ENCODE results near the gene ATP6V0A4.
A peak's percentile ranks its signal among the peaks of the same experiment; 100 is the strongest.
"Not testable (repeated sequence)": the region's sequence is repeated elsewhere in the genome, so short reads cannot be mapped to it uniquely, and the experiment has no call there.

Gene ATP6V0A4

DNA sequence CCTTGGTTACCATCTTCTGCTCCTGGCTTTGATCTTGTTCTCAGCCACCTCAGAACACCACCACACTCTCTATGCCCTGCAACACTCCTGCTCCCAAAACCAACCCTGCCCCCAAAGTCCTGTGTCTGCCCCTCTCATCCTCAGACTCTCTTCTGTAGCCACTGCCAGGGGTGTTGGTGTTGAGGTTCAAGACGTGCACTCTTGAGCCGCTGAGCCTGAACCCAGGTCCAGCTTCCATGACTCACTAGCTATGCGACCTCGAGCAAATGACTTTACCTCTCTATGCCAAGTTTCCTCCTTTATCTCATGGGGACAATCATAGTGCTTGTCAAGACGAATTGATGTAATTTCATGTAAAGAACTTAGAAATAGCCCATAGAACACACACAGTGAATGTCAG is 840 bp upstream of the ATP6V0A4 start:
- POLR2A ChIA-PET: no interaction called here
- CTCF ChIA-PET: no interaction called here
- TF ChIP-seq FOXA1 (IDR thresholded peaks at IDR 0.05) (no peak), SUZ12 (IDR thresholded peaks at IDR 0.05) (no peak), HDGF (IDR thresholded peaks at IDR 0.05; ENCODE audit: borderline replicate concordance) (no peak), BHLHE40 (IDR thresholded peaks at IDR 0.05; ENCODE audit: borderline replicate concordance) (no peak), TARDBP (IDR thresholded peaks at IDR 0.05) (no peak), LEF1 (IDR thresholded peaks at IDR 0.05; ENCODE audit: borderline replicate concordance) (no peak), ELF4 (IDR thresholded peaks at IDR 0.05) (no peak), SP1 (IDR thresholded peaks at IDR 0.05) (no peak), L3MBTL2 (conservative IDR thresholded peaks at IDR 0.05) (no peak)
- no peak for DNase-seq (ENCODE audit: extremely low spot score)

DNA sequence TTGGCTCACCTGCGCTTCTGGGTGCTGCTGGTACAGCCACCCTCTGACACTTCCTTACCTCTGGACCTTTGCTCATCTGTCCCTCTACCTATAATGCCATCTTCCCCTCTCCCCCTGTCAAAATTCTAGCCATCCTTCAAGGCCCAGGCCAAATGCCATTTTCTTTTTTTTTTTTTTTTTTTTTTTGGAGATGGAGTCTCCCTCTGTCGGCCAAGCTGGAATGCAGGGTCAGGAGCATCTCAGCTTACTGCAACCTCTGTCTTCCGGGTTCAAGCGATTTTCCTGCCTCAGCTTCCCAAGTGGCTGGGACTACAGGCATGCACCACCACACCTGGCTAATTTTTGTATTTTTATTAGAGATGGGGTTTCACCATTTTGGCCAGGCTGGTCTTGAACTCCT is 950 bp downstream of the ATP6V0A4 start:
- POLR2A ChIA-PET; CTCF ChIA-PET; DNase-seq (ENCODE audit: extremely low spot score): not testable (repeated sequence)
- TF ChIP-seq ZNF384 (IDR thresholded peaks at IDR 0.05): peak; percentile 90

DNA sequence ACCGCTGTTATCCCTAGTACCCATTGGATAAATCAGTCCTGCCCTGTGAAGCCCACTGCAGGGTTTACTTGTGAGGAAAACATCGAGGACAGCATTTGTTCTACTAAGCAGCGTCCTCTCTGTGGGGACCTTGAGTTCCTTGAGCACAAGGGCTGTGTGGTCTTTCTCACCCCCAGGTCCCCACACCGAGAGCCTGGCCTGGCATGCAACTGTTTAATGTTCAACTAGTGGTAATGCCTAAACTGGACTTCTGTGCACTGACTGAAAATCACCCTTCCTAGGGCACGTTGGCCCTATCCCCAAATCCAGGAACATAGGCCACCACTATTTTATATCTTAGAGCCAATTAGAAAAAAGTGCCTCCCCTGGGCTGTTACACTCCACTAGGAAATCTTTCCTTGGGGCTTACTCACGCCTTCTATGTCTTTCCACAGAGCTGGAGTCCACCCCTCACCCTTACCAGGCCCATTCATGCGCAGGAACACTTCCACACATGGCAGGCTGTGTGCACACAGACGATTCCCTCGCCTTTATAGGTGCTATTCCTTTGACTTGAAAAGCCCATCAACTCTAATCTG is 1.9 kb downstream of the ATP6V0A4 start:
- DNase-seq (ENCODE audit: extremely low spot score): no peak
- TF ChIP-seq BHLHE40 (IDR thresholded peaks at IDR 0.05; ENCODE audit: borderline replicate concordance) (no peak), FOXK2 (IDR thresholded peaks at IDR 0.05) (no peak), L3MBTL2 (conservative IDR thresholded peaks at IDR 0.05) (no peak), FOXM1 (IDR thresholded peaks at IDR 0.05; ENCODE audit: borderline replicate concordance) (no peak), LEF1 (IDR thresholded peaks at IDR 0.05; ENCODE audit: borderline replicate concordance) (no peak), ARNT (IDR thresholded peaks at IDR 0.05) (no peak), FOXA1 (IDR thresholded peaks at IDR 0.05) (no peak), CTBP1 (IDR thresholded peaks at IDR 0.05; ENCODE audit: borderline replicate concordance) (no peak), NFRKB (IDR thresholded peaks at IDR 0.05) (no peak)
- CTCF ChIA-PET: no interaction called here
- POLR2A ChIA-PET: no interaction called here

DNA sequence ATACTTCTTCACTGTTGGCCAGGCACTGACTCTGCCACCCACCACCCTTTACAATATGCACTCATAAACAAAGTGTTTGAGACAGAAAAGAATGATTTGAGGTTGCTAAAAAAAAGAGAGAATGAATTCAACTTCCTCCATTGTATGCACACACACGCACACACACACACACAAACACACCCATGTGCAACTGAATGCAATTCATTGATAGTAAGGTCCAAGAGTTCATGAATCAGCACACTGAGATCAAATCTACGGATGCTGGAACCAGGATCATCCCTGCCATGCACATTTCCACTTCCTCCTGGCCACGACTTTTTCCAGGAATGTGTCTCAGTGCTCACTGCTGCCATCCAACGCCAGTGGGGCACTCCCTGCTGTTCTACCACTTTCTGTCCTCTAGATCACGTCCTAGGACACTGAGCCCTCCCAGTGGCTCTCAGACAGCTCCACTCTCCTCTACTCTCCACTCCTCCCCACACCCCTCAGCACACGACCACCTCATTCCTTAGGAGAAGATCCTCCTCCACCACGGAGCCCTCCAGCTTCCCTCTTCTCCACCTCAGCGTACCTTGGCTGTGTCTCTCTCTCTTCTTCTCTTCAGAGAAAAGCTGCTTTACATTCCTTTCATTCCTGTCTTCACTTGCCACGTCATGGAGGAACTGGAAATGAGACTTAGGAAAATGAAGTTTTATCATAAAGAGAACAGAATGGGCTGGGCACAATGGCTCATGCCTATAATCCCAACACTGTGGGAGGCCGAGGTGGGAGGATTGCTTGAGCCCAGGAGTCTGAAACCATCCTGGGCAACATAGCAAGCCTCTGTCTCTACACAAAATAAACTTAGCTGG is 12.2 kb downstream of the ATP6V0A4 start:
- CTCF ChIA-PET: no interaction called here
- no peak for DNase-seq (ENCODE audit: extremely low spot score)
- POLR2A ChIA-PET: no interaction called here
- TF ChIP-seq BHLHE40 (IDR thresholded peaks at IDR 0.05; ENCODE audit: borderline replicate concordance): no peak
- TF ChIP-seq FOXK2 (IDR thresholded peaks at IDR 0.05): no peak
- TF ChIP-seq NFRKB (IDR thresholded peaks at IDR 0.05): no peak
- no peak for TF ChIP-seq ZNF384 (IDR thresholded peaks at IDR 0.05)
- TF ChIP-seq ELF4 (IDR thresholded peaks at IDR 0.05): no peak
- no peak for TF ChIP-seq LEF1 (IDR thresholded peaks at IDR 0.05; ENCODE audit: borderline replicate concordance)
- no peak for TF ChIP-seq SP1 (IDR thresholded peaks at IDR 0.05)
- no peak for TF ChIP-seq SUZ12 (IDR thresholded peaks at IDR 0.05)
- no peak for TF ChIP-seq CTBP1 (IDR thresholded peaks at IDR 0.05; ENCODE audit: borderline replicate concordance)
- TF ChIP-seq L3MBTL2 (conservative IDR thresholded peaks at IDR 0.05): no peak
- TF ChIP-seq, protein P1, sequence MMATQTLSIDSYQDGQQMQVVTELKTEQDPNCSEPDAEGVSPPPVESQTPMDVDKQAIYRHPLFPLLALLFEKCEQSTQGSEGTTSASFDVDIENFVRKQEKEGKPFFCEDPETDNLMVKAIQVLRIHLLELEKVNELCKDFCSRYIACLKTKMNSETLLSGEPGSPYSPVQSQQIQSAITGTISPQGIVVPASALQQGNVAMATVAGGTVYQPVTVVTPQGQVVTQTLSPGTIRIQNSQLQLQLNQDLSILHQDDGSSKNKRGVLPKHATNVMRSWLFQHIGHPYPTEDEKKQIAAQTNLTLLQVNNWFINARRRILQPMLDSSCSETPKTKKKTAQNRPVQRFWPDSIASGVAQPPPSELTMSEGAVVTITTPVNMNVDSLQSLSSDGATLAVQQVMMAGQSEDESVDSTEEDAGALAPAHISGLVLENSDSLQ (IDR thresholded peaks at IDR 0.05): no peak
- no peak for TF ChIP-seq FOXA1 (IDR thresholded peaks at IDR 0.05)
- TF ChIP-seq FOXM1 (IDR thresholded peaks at IDR 0.05; ENCODE audit: borderline replicate concordance): no peak
- TF ChIP-seq HDGF (IDR thresholded peaks at IDR 0.05; ENCODE audit: borderline replicate concordance): no peak
- no peak for TF ChIP-seq ARNT (IDR thresholded peaks at IDR 0.05)

DNA sequence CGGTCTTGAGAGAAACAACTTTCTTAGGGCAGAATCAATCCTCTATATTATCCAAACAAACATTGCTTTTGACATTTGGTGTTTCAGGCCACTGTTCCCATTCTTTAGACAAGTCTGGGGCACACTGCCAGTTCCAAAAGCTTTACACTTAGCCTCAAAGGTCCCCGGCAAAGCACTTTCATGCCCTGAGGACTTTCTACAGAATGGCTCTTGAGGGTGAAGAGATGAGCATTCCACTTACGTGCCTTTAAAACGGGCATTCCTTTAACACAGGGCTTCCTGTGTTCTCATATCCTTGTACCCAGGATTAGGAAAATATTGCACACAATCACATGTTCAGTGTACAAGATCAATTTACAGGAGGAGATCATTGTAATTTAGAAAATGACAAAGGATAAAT is 13.3 kb downstream of the ATP6V0A4 start:
- no peak for DNase-seq (ENCODE audit: extremely low spot score)
- no peak for TF ChIP-seq FOXK2 (IDR thresholded peaks at IDR 0.05)
- TF ChIP-seq CTBP1 (IDR thresholded peaks at IDR 0.05; ENCODE audit: borderline replicate concordance): no peak
- TF ChIP-seq L3MBTL2 (conservative IDR thresholded peaks at IDR 0.05): no peak
- TF ChIP-seq BHLHE40 (IDR thresholded peaks at IDR 0.05; ENCODE audit: borderline replicate concordance): no peak
- TF ChIP-seq FOXM1 (IDR thresholded peaks at IDR 0.05; ENCODE audit: borderline replicate concordance): no peak
- no peak for TF ChIP-seq NFRKB (IDR thresholded peaks at IDR 0.05)
- no peak for TF ChIP-seq TARDBP (IDR thresholded peaks at IDR 0.05)
- TF ChIP-seq HDGF (IDR thresholded peaks at IDR 0.05; ENCODE audit: borderline replicate concordance): no peak
- no peak for TF ChIP-seq ARNT (IDR thresholded peaks at IDR 0.05)
- TF ChIP-seq LEF1 (IDR thresholded peaks at IDR 0.05; ENCODE audit: borderline replicate concordance): no peak
- POLR2A ChIA-PET: no interaction called here
- CTCF ChIA-PET: no interaction called here

DNA sequence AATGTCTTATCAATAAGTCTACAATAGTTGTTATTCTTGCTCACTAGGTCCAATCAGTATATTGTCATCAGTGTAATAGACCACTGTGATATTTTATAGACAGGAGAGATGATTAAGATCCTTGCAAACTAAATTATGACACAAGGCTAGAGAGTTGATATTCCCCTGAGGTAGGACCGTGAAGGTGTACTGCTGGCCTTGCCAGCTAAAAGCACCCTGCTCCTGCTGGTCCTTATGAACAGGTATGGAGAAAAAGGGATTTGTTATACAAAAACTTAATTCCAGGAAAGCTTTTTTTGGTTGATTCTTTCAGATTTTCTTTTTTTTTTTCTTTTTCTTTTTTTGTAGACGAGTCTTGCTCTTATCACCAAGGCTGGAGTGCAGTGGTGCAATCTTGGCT is 17.0 kb downstream of the ATP6V0A4 start:
- POLR2A ChIA-PET: no interaction called here
- TF ChIP-seq LEF1 (IDR thresholded peaks at IDR 0.05; ENCODE audit: borderline replicate concordance): no peak
- TF ChIP-seq NFRKB (IDR thresholded peaks at IDR 0.05): no peak
- TF ChIP-seq FOXK2 (IDR thresholded peaks at IDR 0.05): no peak
- TF ChIP-seq ARNT (IDR thresholded peaks at IDR 0.05): no peak
- TF ChIP-seq SUZ12 (IDR thresholded peaks at IDR 0.05): no peak
- no peak for TF ChIP-seq L3MBTL2 (conservative IDR thresholded peaks at IDR 0.05)
- TF ChIP-seq, protein P1 (IDR thresholded peaks at IDR 0.05): no peak
- no peak for TF ChIP-seq FOXA1 (IDR thresholded peaks at IDR 0.05)
- TF ChIP-seq BHLHE40 (IDR thresholded peaks at IDR 0.05; ENCODE audit: borderline replicate concordance): no peak
- TF ChIP-seq SP1 (IDR thresholded peaks at IDR 0.05): no peak
- no peak for DNase-seq (ENCODE audit: extremely low spot score)
- CTCF ChIA-PET: no interaction called here
